D721Med (cell line): ENCODE results near the gene HMGB1.
"Not testable (repeated sequence)": the region's sequence is repeated elsewhere in the genome, so short reads cannot be mapped to it uniquely, and the experiment has no call there.

Experiments
- DNase-seq: peaks from one replicate; pipeline ENCODE4 v3.0.0; 2011; ENCODE audit warnings: low spot score; ENCODE audit not compliant: insufficient read length
- FAIRE-seq: peaks from 2 replicates; lab custom pipeline; 2011; peaks lifted over from hg19 to GRCh38; lab: Jason Lieb, UNC
- TF ChIP-seq, protein P1 (sequence below): IDR thresholded peaks from 2 replicates; pipeline ENCODE4 v1.5.1; 2012; ENCODE audit warnings: mild to moderate bottlenecking, control low read depth; ENCODE audit not compliant: insufficient read depth; ENCODE audit errors: missing control alignments

The HMGB1 gene

GRCh38 chr13:30457306-30457891, 8.3 kb downstream of the HMGB1 start:
- no peak for DNase-seq
- TF ChIP-seq, protein P1, sequence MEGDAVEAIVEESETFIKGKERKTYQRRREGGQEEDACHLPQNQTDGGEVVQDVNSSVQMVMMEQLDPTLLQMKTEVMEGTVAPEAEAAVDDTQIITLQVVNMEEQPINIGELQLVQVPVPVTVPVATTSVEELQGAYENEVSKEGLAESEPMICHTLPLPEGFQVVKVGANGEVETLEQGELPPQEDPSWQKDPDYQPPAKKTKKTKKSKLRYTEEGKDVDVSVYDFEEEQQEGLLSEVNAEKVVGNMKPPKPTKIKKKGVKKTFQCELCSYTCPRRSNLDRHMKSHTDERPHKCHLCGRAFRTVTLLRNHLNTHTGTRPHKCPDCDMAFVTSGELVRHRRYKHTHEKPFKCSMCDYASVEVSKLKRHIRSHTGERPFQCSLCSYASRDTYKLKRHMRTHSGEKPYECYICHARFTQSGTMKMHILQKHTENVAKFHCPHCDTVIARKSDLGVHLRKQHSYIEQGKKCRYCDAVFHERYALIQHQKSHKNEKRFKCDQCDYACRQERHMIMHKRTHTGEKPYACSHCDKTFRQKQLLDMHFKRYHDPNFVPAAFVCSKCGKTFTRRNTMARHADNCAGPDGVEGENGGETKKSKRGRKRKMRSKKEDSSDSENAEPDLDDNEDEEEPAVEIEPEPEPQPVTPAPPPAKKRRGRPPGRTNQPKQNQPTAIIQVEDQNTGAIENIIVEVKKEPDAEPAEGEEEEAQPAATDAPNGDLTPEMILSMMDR: no peak
- FAIRE-seq: no peak

DNA sequence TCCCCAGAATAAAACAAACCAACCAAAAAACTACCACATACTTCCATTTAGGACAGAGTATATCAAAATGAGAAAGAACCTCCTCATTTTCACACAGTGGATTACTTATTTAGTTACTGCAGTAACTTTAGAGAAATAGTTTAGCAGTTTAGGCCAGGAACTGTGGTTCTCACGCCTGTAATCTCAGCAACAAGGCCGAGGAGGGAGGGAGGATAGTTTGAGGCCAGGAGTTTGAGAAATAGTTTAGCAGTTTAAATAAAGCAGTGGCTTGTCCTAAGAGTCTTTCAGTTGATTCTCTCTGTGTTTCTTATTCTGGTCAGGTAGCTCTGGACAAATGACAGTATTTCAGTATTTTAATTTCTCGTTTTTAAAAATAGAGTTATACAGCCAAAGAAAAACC, 9.4 kb downstream of the HMGB1 start:
- FAIRE-seq: no peak
- TF ChIP-seq, protein P1: no peak
- DNase-seq: no peak

GRCh38 chr13:30454991-30455390, 10.7 kb downstream of the HMGB1 start:
- FAIRE-seq (no peak), DNase-seq (no peak)
- TF ChIP-seq, protein P1: no peak

DNA sequence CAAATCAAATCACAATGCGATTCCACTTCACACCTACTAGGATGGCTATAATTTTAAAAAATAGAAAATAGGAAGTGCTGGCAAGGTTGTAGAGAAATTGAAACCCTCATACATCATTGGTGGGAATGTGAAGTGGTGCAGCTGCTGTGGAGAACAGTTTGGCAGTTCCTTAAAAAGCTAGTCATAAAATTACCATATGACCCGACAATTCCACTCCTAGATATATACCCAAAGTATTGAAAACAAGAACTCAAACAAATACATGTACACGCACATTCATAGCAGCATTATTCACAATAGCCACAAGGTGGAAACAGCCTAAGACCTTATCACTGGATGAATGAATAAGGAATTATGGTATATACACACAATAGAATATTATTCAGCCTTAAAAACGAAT, 12.0 kb downstream of the HMGB1 start:
- no peak for DNase-seq
- FAIRE-seq: no peak
- TF ChIP-seq, protein P1: no peak

- not testable (repeated sequence) for DNase-seq, FAIRE-seq
These were observed 14.3 kb downstream of the HMGB1 start for GRCh38 chr13:30451476-30451875.

GRCh38 chr13:30450066-30450465, 15.7 kb downstream of the HMGB1 start:
- no peak for FAIRE-seq
- TF ChIP-seq, protein P1: no peak
- no peak for DNase-seq

- DNase-seq (no peak), FAIRE-seq (no peak)
- TF ChIP-seq, protein P1: no peak
These were observed 17.3 kb downstream of the HMGB1 start for GRCh38 chr13:30448441-30448840.

DNA sequence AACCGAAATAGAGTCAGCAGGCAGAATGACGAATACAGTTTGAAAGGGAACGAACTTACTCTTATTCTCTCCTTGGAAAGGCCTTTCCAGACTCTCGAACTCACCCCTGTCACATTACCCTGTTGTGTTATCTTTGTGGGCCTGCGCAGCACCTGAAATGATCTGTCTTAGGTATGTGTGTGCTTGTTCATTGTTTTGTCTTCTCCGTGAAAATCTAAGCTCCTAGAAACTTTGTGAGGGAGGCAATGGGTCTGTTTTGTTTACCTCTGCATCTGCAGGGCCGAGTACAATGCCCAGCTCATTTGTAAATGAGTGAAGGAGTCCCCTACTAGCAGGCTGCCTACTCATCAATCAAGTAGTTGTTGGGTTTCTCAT, 19.6 kb downstream of the HMGB1 start:
- FAIRE-seq (no peak), DNase-seq (no peak)
- TF ChIP-seq, protein P1: no peak
